Measurements from ENCODE around the gene GALK2.

- TF ChIP-seq, protein P1, sequence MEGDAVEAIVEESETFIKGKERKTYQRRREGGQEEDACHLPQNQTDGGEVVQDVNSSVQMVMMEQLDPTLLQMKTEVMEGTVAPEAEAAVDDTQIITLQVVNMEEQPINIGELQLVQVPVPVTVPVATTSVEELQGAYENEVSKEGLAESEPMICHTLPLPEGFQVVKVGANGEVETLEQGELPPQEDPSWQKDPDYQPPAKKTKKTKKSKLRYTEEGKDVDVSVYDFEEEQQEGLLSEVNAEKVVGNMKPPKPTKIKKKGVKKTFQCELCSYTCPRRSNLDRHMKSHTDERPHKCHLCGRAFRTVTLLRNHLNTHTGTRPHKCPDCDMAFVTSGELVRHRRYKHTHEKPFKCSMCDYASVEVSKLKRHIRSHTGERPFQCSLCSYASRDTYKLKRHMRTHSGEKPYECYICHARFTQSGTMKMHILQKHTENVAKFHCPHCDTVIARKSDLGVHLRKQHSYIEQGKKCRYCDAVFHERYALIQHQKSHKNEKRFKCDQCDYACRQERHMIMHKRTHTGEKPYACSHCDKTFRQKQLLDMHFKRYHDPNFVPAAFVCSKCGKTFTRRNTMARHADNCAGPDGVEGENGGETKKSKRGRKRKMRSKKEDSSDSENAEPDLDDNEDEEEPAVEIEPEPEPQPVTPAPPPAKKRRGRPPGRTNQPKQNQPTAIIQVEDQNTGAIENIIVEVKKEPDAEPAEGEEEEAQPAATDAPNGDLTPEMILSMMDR (conservative IDR thresholded peaks at IDR 0.05; ENCODE audit: low read length), result no peak
- TF ChIP-seq EZH2phosphoT487 (IDR thresholded peaks at IDR 0.05; ENCODE audit: borderline replicate concordance), result no peak
Measured at GRCh38 chr15:49168016-49168415, 2.0 kb upstream of the GALK2 start.

All from Loucy (cell line).